ENCODE data around the gene EVI2A. TPM values are rescaled to one million over a fixed set of nuclear protein-coding genes. Genes with fewer than 3 reads are reported as not detected.
"Not testable (repeated sequence)": the region's sequence is repeated elsewhere in the genome, so short reads cannot be mapped to it uniquely, and the experiment has no call there.

Gene EVI2A
- total RNA-seq, 1 donor from 2014 or later, result 7.5 TPM

DNA sequence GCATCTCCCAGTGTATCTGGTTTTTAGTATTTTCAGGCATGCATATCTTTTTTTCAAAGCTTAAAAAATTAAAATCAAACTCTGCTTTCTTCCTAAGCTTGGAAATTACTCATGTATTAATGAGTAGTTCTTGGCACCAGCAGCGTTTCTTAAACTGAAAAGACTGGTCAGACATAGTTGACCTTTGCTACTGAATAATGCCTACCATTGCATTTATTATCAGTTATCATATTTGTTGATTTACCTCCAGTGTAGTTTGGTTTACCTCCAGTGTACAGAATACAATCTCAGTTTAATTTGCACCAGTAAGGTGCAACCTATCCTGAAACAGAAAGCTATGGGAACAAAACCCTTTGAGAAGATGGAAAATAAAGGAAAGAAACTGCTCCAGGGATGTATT lies 34.5 kb upstream of the EVI2A start:
- no peak overlapping the region for H3K4me3 ChIP-seq
- no peak overlapping the region for H3K27ac ChIP-seq
- no peaks in the 10 kb centered on the region for H3K4me1 ChIP-seq
- H3K9me3 ChIP-seq, result no peaks in the 10 kb centered on the region
- TF ChIP-seq, protein P1, sequence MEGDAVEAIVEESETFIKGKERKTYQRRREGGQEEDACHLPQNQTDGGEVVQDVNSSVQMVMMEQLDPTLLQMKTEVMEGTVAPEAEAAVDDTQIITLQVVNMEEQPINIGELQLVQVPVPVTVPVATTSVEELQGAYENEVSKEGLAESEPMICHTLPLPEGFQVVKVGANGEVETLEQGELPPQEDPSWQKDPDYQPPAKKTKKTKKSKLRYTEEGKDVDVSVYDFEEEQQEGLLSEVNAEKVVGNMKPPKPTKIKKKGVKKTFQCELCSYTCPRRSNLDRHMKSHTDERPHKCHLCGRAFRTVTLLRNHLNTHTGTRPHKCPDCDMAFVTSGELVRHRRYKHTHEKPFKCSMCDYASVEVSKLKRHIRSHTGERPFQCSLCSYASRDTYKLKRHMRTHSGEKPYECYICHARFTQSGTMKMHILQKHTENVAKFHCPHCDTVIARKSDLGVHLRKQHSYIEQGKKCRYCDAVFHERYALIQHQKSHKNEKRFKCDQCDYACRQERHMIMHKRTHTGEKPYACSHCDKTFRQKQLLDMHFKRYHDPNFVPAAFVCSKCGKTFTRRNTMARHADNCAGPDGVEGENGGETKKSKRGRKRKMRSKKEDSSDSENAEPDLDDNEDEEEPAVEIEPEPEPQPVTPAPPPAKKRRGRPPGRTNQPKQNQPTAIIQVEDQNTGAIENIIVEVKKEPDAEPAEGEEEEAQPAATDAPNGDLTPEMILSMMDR (IDR thresholded peaks at IDR 0.05), result no peak
- no peak for DNase-seq (ENCODE audit: low spot score in 2 of 2)
- no peaks in the 10 kb centered on the region for H3K27me3 ChIP-seq
- intact Hi-C loops (cut with DNase I), result no loop called here
- H3K36me3 ChIP-seq, result peaks cover 36 to 64% of the 10 kb centered on the region in 2 donors

DNA sequence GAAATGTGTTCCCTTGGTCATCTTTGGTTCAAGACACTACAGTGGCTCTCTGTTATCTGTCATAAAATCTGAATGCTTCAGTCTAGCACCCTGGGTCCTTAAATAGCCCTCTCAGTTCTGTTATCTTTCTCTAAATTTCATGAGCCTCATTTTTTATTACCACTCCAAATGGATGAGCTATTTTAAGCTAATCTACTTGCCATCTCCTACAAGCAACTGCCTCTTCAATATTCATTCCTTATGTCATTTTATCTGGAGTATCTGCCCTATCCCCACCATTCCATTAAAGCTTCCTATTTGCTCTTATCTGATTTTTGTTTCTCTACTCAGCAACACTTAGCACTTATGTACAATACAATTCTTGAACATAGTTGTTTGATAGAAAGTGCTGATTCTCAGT lies 28.0 kb upstream of the EVI2A start:
- Histone ChIP-seq H3K4me3 (no peak overlapping the region), H3K36me3 (peaks cover 24 to 47% of the 10 kb centered on the region in 2 donors), H3K9me3 (no peaks in the 10 kb centered on the region), H3K4me1 (no peaks in the 10 kb centered on the region), H3K27ac (no peak overlapping the region), H3K27me3 (no peaks in the 10 kb centered on the region)
- TF ChIP-seq, protein P1 (IDR thresholded peaks at IDR 0.05), result no peak
- no peak for DNase-seq (ENCODE audit: low spot score in 2 of 2)
- intact Hi-C loops (cut with DNase I), result no loop called here

DNA sequence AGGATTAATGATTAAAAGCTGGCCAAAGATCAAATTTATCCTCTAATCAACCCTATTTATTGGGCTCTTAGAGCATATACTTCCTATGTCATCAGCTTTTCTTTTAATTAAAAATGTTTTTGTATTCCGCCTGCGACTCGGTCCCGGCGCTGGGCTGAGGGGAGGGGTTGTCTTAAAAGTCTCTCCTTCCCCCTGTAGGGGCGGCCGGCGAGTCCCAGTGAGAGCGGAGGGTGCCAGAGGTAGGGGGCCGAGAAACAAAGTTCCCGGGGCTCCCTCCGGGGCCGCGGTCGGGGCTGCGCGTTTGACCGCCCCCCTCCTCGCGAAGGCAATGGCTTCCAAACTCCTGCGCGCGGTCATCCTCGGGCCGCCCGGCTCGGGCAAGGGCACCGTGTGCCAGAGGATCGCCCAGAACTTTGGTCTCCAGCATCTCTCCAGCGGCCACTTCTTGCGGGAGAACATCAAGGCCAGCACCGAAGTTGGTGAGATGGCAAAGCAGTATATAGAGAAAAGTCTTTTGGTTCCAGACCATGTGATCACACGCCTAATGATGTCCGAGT lies 23.8 kb upstream of the EVI2A start:
- H3K4me1 ChIP-seq; DNase-seq (ENCODE audit: low spot score in 2 of 2); intact Hi-C loops (cut with DNase I); H3K27ac ChIP-seq; H3K9me3 ChIP-seq; H3K4me3 ChIP-seq; H3K27me3 ChIP-seq: not testable (repeated sequence)
- H3K36me3 ChIP-seq, result peaks cover 9 to 42% of the 10 kb centered on the region in 2 donors

DNA sequence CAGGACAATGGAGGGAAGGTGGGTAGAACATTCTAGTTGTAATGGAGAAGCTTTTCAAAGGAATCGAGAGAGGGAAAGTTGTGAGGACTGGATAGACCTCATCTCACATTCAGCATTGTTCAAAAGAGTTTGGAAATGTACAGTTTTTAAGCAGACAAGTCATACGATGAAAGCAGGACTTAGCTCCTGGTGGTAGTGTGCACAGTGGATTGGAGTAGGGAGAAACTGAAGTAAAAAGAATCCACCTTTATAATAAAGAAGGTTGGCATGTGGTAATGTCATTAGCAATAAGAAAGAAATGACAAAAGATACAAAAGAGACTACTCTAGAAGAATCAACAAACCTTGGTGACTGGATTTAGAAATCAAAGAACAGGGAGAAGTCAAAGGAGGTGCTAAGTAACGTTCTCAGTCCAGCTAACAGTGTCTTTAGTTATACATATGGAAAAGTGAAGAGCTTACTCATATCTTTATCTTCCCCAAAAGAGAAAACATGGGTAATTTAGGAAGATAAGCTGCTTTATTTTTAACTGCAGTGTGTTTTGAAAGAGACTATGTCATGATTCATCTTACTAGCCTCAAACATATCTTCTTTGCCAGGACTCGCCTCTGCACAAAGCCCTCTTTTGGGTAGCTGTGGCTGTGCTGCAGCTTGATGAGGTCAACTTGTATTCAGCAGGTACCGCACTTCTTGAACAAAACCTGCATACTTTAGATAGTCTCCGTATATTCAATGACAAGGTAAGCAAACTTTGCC lies 18.7 kb upstream of the EVI2A start:
- H3K36me3 ChIP-seq, result peaks cover 9 to 59% of the 10 kb centered on the region in 2 donors
- no peaks in the 10 kb centered on the region for H3K27me3 ChIP-seq
- intact Hi-C loops (cut with DNase I), result no loop called here
- H3K4me1 ChIP-seq, result no peaks in the 10 kb centered on the region
- no peak overlapping the region for H3K4me3 ChIP-seq
- TF ChIP-seq, protein P1 (IDR thresholded peaks at IDR 0.05), result no peak
- no peak for DNase-seq (ENCODE audit: low spot score in 2 of 2)
- no peaks in the 10 kb centered on the region for H3K9me3 ChIP-seq
- no peak overlapping the region for H3K27ac ChIP-seq

DNA sequence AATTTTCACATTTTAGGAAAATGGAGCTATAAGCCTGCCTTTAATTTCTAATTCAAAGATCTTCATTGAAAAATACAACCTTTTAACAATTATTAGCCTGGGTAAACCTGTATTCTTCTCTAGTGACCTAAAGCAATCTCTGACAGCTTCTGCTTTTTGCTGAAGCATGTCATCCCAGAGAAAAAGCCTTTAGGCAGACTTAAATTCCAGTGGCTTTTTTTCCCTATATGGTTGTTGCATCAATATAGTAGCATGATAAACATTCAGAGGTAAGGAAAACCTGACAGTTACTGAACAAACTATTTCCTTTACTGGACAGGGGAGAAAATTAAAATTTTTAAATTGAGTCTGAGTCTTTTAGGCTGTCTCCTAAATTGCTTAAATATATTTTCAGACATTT lies 7.8 kb upstream of the EVI2A start:
- Histone ChIP-seq H3K4me1 (no peaks in the 10 kb centered on the region), H3K27ac (no peak overlapping the region), H3K4me3 (no peak overlapping the region), H3K27me3 (no peaks in the 10 kb centered on the region), H3K9me3 (no peaks in the 10 kb centered on the region), H3K36me3 (peaks cover 15 to 24% of the 10 kb centered on the region in 2 donors)
- no peak for DNase-seq (ENCODE audit: low spot score in 2 of 2)
- intact Hi-C loops (cut with DNase I), result no loop called here
- TF ChIP-seq, protein P1 (IDR thresholded peaks at IDR 0.05), result no peak

DNA sequence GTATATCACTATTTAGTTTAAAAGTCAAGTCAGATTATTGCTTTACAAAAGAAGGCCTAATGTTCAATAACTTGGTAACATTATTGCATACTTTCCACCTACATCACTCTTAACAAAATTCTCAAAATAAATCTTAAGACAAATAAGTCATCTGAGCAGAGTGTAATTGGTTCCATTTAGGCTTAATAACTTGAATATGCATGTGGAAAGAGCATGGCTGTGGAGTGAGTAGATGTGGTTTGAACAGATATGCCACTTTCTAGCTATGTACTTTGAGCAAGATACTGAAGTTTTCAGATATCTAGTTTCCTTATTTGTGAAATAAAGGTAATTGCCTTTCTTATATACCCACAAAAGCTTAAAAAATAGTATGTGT lies 6.7 kb upstream of the EVI2A start:
- no peaks in the 10 kb centered on the region for H3K27me3 ChIP-seq
- intact Hi-C loops (cut with DNase I), result no loop called here
- DNase-seq (ENCODE audit: low spot score in 2 of 2), result no peak

More for the DNA sequence above, 6.7 kb upstream of the EVI2A start:
- H3K4me3 ChIP-seq, result no peak overlapping the region
- TF ChIP-seq, protein P1 (IDR thresholded peaks at IDR 0.05), result no peak
- H3K9me3 ChIP-seq, result no peaks in the 10 kb centered on the region
- H3K36me3 ChIP-seq, result peaks cover 15 to 24% of the 10 kb centered on the region in 2 donors
- no peak overlapping the region for H3K27ac ChIP-seq
- H3K4me1 ChIP-seq, result no peaks in the 10 kb centered on the region

Data from ascending aorta (tissue), 2 donors.